Ishikawa (cell line): ENCODE measurements around the gene TENM3.

Experiments
- CEBPB ChIP-seq: IDR thresholded peaks from 2 replicates; pipeline ENCODE4 v1.6.1; 2012
- CREB1 ChIP-seq: IDR thresholded peaks from 2 replicates; pipeline ENCODE4 v1.6.1; 2012; ENCODE audit warnings: low read depth
- EGR1 ChIP-seq: IDR thresholded peaks from 2 replicates; pipeline ENCODE4 v1.6.1; 2012
- EP300 ChIP-seq: IDR thresholded peaks from 2 replicates; pipeline ENCODE4 v1.6.1; 2012; ENCODE audit warnings: borderline replicate concordance
- FOXM1 ChIP-seq: IDR thresholded peaks from 2 replicates; pipeline ENCODE4 v1.6.1; 2012; ENCODE audit warnings: low read depth, borderline replicate concordance
- NFIC ChIP-seq: IDR thresholded peaks from 2 replicates; pipeline ENCODE4 v1.6.1; 2012
- RAD21 ChIP-seq: IDR thresholded peaks from 2 replicates; pipeline ENCODE4 v1.6.1; 2012; ENCODE audit warnings: low read depth
- TAF1 ChIP-seq: IDR thresholded peaks from 2 replicates; pipeline ENCODE4 v1.6.1; 2012; ENCODE audit warnings: low read depth, mild to moderate bottlenecking
- TCF12 ChIP-seq: IDR thresholded peaks from 2 replicates; pipeline ENCODE4 v1.6.1; 2012; ENCODE audit warnings: low read depth
- TEAD4 ChIP-seq: IDR thresholded peaks from 2 replicates; pipeline ENCODE4 v1.6.1; 2012
- USF1 ChIP-seq: IDR thresholded peaks from 2 replicates; pipeline ENCODE4 v1.6.1; 2012
- YY1 ChIP-seq: IDR thresholded peaks from 2 replicates; pipeline ENCODE4 v1.6.1; 2012; ENCODE audit warnings: low read depth
- ZBTB7A ChIP-seq: IDR thresholded peaks from 2 replicates; pipeline ENCODE4 v1.6.1; 2012; ENCODE audit warnings: low read depth
- TF ChIP-seq, protein P1 (sequence below): IDR thresholded peaks from 2 replicates; pipeline ENCODE4 v1.6.1; 2012; ENCODE audit warnings: low read depth, mild to moderate bottlenecking
- TF ChIP-seq, protein P2 (sequence below): IDR thresholded peaks from 2 replicates; pipeline ENCODE4 v1.6.1; 2012

The TENM3 gene

GRCh38 chr4:182354106-182354505, 110.9 kb downstream of the TENM3 start:
- no peak for TF ChIP-seq YY1
- no peak for TF ChIP-seq CREB1
- TF ChIP-seq FOXM1 = no peak
- no peak for TF ChIP-seq CEBPB
- no peak for TF ChIP-seq EGR1
- TF ChIP-seq, protein P1, sequence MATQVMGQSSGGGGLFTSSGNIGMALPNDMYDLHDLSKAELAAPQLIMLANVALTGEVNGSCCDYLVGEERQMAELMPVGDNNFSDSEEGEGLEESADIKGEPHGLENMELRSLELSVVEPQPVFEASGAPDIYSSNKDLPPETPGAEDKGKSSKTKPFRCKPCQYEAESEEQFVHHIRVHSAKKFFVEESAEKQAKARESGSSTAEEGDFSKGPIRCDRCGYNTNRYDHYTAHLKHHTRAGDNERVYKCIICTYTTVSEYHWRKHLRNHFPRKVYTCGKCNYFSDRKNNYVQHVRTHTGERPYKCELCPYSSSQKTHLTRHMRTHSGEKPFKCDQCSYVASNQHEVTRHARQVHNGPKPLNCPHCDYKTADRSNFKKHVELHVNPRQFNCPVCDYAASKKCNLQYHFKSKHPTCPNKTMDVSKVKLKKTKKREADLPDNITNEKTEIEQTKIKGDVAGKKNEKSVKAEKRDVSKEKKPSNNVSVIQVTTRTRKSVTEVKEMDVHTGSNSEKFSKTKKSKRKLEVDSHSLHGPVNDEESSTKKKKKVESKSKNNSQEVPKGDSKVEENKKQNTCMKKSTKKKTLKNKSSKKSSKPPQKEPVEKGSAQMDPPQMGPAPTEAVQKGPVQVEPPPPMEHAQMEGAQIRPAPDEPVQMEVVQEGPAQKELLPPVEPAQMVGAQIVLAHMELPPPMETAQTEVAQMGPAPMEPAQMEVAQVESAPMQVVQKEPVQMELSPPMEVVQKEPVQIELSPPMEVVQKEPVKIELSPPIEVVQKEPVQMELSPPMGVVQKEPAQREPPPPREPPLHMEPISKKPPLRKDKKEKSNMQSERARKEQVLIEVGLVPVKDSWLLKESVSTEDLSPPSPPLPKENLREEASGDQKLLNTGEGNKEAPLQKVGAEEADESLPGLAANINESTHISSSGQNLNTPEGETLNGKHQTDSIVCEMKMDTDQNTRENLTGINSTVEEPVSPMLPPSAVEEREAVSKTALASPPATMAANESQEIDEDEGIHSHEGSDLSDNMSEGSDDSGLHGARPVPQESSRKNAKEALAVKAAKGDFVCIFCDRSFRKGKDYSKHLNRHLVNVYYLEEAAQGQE = no peak
- TF ChIP-seq, protein P2, sequence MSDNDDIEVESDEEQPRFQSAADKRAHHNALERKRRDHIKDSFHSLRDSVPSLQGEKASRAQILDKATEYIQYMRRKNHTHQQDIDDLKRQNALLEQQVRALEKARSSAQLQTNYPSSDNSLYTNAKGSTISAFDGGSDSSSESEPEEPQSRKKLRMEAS = no peak

DNA sequence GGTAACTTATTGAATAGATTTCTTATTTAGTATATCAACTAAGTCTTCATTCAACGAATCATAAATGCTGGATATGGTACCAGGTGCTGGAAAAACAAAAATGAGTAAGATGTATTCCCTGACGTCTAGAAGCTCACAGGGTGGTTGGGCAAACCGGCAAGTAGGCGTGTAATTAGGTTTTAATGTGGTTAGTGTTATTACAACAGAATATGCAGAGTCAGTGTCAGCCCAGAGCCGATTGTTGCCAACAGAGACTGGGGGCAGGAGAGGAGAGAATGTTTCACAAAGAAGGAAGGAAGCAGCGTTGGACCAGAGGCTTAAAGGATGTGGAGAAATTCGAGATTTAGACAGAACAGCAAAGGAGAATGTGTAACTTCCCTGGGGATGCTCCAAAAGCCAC, 111.7 kb downstream of the TENM3 start:
- TF ChIP-seq RAD21 (no peak), EGR1 (no peak), ZBTB7A (no peak), CREB1 (no peak), EP300 (no peak), TEAD4 (no peak), FOXM1 (no peak), CEBPB (no peak), TAF1 (no peak), USF1 (no peak), TCF12 (no peak)
- TF ChIP-seq, protein P1 = no peak
- TF ChIP-seq, protein P2 = no peak

- TF ChIP-seq NFIC (no peak), EGR1 (no peak), CREB1 (no peak), YY1 (no peak), RAD21 (no peak), TEAD4 (no peak), ZBTB7A (no peak), TCF12 (no peak), USF1 (no peak), FOXM1 (no peak), CEBPB (no peak), TAF1 (no peak), EP300 (no peak)
- TF ChIP-seq, protein P2 = no peak
- TF ChIP-seq, protein P1 = no peak
These were observed 124.0 kb downstream of the TENM3 start for GRCh38 chr4:182367153-182367552.

DNA sequence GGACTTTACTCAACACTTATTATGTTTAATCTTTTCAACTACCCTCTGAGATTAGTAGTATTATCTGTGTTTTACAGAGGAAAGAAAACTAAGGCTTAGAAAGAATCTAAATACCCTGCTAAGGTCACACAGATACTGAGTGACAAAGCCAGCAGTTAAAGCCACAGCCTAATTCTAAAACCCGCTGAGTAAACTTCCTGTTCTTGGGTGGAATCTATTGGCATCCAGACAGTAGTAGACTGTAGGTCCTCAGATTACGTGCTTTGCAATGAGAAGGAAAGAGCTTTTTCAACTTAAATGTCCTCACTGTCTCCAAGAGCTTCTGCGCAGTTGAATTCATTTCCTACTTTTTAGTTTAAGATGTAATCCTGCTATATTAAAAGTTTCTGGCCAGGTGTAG, 126.0 kb downstream of the TENM3 start:
- no peak for TF ChIP-seq USF1
- TF ChIP-seq RAD21 = no peak
- TF ChIP-seq, protein P1 = no peak
- TF ChIP-seq TCF12 = no peak
- TF ChIP-seq CREB1 = no peak
- TF ChIP-seq EP300 = no peak
- no peak for TF ChIP-seq FOXM1
- no peak for TF ChIP-seq CEBPB
- TF ChIP-seq, protein P2 = no peak
- TF ChIP-seq NFIC = no peak
- no peak for TF ChIP-seq EGR1
